WTC11 (cell line): ENCODE data around the gene MTRF1.

Source experiments
- ARID4B ChIP-seq: sonication (generic); formaldehyde crosslinking; IDR thresholded peaks from 2 replicates; pipeline ENCODE4 v1.8.0; 2023; ENCODE audit warnings: missing genetic modification reagents, mild to moderate bottlenecking, borderline replicate concordance
- CREB1 ChIP-seq: sonication (generic); formaldehyde crosslinking; IDR thresholded peaks from 2 replicates; pipeline ENCODE4 v1.8.0; 2023; ENCODE audit warnings: mild to moderate bottlenecking, missing genetic modification reagents
- CTCF ChIP-seq: fragments of 200-600 bp; IDR thresholded peaks from 2 replicates; pipeline ENCODE4 v1.8.0; 2022; ENCODE audit warnings: antibody characterized with exemption
- ESRRA ChIP-seq: sonication (generic); formaldehyde crosslinking; IDR thresholded peaks from 2 replicates; pipeline ENCODE4 v1.8.1; 2022; ENCODE audit warnings: mild to moderate bottlenecking, missing genetic modification reagents, borderline replicate concordance
- GABPB1 ChIP-seq: sonication (generic); formaldehyde crosslinking; IDR thresholded peaks from 2 replicates; pipeline ENCODE4 v1.8.1; 2023; ENCODE audit warnings: mild to moderate bottlenecking, missing genetic modification reagents
- NFYB ChIP-seq: sonication (generic); formaldehyde crosslinking; conservative IDR thresholded peaks from 2 replicates; pipeline ENCODE4 v1.8.0; 2022; ENCODE audit warnings: low read depth, missing genetic modification reagents
- TP53 ChIP-seq: sonication (generic); formaldehyde crosslinking; IDR thresholded peaks from 2 replicates; pipeline ENCODE4 v1.8.1; 2023; ENCODE audit warnings: mild to moderate bottlenecking, missing genetic modification reagents
- USF2 ChIP-seq: sonication (generic); formaldehyde crosslinking; IDR thresholded peaks from 2 replicates; pipeline ENCODE4 v1.8.1; 2023; ENCODE audit warnings: mild to moderate bottlenecking, missing genetic modification reagents, moderate library complexity

- TF ChIP-seq CREB1 (CRISPR knock-in tag), result no peak
- no peak for TF ChIP-seq NFYB (CRISPR knock-in tag)
- no peak for TF ChIP-seq CTCF
- no peak for TF ChIP-seq USF2
- TF ChIP-seq ESRRA, result no peak
- TF ChIP-seq GABPB1 (CRISPR knock-in tag), result no peak
- no peak for TF ChIP-seq ARID4B (CRISPR knock-in tag)
- TF ChIP-seq TP53 (CRISPR knock-in tag), result no peak
These were observed 49.5 kb downstream of the MTRF1 start for GRCh38 chr13:41213919-41214318.
